ENCODE results near the gene GPER1.

Gene GPER1

GRCh38 chr7:1050254-1050906, 37.5 kb upstream of the GPER1 start:
- TF ChIP-seq, protein P1, sequence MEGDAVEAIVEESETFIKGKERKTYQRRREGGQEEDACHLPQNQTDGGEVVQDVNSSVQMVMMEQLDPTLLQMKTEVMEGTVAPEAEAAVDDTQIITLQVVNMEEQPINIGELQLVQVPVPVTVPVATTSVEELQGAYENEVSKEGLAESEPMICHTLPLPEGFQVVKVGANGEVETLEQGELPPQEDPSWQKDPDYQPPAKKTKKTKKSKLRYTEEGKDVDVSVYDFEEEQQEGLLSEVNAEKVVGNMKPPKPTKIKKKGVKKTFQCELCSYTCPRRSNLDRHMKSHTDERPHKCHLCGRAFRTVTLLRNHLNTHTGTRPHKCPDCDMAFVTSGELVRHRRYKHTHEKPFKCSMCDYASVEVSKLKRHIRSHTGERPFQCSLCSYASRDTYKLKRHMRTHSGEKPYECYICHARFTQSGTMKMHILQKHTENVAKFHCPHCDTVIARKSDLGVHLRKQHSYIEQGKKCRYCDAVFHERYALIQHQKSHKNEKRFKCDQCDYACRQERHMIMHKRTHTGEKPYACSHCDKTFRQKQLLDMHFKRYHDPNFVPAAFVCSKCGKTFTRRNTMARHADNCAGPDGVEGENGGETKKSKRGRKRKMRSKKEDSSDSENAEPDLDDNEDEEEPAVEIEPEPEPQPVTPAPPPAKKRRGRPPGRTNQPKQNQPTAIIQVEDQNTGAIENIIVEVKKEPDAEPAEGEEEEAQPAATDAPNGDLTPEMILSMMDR (IDR thresholded peaks at IDR 0.05; ENCODE audit: control insufficient read depth, insufficient read depth, low read depth, low read length, missing control alignments): no peak
- no peak for DNase-seq (ENCODE audit: low read depth)

GRCh38 chr7:1050956-1051690, 36.8 kb upstream of the GPER1 start:
- TF ChIP-seq, protein P1 (IDR thresholded peaks at IDR 0.05; ENCODE audit: control insufficient read depth, insufficient read depth, low read depth, low read length, missing control alignments): no peak
- DNase-seq (ENCODE audit: low read depth): no peak

More at GRCh38 chr7:1050254-1050906, 37.5 kb upstream of the GPER1 start:
- no peak overlapping the region for H3K4me3 ChIP-seq (ENCODE audit: control insufficient read depth, low read depth, low read length)

DNA sequence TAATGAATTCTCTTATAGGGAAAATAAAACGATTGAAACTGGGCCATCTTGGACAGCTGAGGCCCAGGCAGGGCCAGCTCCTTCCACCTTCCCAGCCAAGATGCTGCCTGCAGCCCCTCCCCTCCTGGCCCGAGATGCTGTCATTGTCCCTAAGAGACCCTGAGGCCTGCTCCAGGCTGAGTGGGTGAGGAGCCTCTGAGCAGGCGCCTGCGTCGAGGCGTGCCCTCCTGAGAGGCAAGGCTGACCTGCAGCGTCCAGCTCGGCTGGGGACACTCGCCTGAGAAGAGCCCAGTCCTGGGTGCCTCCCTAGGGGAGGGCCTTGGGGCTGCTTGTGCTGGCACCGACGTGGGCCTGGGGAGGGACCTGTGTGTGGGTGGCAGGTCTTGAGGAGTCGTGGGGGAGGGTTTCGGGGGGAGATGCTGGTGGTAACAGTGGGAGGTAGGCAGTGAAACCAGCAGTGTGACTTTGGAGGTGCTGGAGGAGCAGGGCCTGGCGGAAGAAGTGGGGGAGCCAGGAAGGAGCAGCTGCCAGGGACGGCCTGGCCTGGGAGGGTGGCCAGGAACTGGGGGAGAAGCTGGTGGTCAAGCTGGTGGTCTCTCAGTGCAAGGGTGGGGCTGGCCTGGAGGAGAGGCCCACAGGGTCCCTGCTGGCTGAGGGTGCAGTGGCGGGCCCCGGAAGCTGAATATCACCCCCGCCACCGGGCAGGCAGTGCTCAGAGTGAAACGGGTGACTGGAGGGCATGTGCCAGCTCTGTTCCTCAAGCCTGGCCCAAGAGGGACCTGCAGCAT, 35.7 kb upstream of the GPER1 start:
- DNase-seq (ENCODE audit: low read depth): no peak
- no peak overlapping the region for H3K4me3 ChIP-seq (ENCODE audit: control insufficient read depth, low read depth, low read length)
- TF ChIP-seq, protein P1 (IDR thresholded peaks at IDR 0.05; ENCODE audit: control insufficient read depth, insufficient read depth, low read depth, low read length, missing control alignments): no peak

More at GRCh38 chr7:1050956-1051690, 36.8 kb upstream of the GPER1 start:
- H3K4me3 ChIP-seq (ENCODE audit: control insufficient read depth, low read depth, low read length): no peak overlapping the region

DNA sequence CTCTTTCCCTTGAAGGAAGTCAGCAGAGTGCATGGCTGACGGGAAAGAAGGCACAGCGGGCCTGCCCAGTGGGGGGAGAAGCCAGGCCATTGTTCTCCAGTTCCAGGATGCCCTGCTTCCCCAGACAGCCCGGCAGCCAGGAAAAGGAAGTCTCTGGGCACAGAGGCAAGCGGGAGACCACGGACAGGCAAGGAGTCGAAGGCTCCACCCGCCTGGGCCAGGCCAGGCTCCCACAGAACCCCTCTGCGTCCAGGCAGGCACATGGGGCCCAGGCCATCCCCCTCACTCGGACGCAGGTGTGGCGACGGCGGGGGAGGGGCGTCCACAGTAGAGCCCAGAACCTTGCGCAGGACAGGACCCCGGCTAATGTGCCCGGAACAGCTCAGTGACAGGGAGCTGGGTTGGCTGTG, 34.9 kb upstream of the GPER1 start:
- DNase-seq (ENCODE audit: low read depth): no peak
- H3K4me3 ChIP-seq (ENCODE audit: control insufficient read depth, low read depth, low read length): no peak overlapping the region
- TF ChIP-seq, protein P1 (IDR thresholded peaks at IDR 0.05; ENCODE audit: control insufficient read depth, insufficient read depth, low read depth, low read length, missing control alignments): no peak

- no peak overlapping the region for H3K4me3 ChIP-seq (ENCODE audit: control insufficient read depth, low read depth, low read length)
- DNase-seq (ENCODE audit: low read depth): no peak
- TF ChIP-seq, protein P1 (IDR thresholded peaks at IDR 0.05; ENCODE audit: control insufficient read depth, insufficient read depth, low read depth, low read length, missing control alignments): no peak
Observed at GRCh38 chr7:1053816-1054370, 34.0 kb upstream of the GPER1 start.

DNA sequence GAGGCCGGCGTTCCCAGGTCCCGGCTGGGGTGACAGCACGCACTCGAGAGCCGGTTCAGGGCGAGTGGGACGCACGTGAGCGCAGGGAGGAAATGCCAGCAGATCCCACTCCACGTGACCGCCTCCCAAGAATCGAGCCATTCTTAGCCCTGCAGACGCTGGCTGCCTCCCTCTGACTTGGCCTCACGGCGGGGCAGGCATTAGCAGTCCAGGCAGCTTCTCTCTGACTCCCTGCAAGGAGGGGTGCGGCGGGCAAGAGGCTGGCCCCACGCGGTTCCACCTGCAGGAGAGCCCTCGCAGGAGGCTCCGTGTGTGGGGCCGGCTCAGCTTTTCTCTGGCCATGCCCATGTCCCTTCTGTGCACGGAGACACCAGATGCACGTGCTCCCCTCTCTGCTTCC, 33.5 kb upstream of the GPER1 start:
- TF ChIP-seq, protein P1 (IDR thresholded peaks at IDR 0.05; ENCODE audit: control insufficient read depth, insufficient read depth, low read depth, low read length, missing control alignments): no peak
- DNase-seq (ENCODE audit: low read depth): no peak
- H3K4me3 ChIP-seq (ENCODE audit: control insufficient read depth, low read depth, low read length): no peak overlapping the region

Measured in AG09309 (cell line).